Measurements from ENCODE around the gene LRRC51. TPM values are rescaled to one million over a fixed set of nuclear protein-coding genes. Genes with fewer than 3 reads are reported as not detected.
"Not testable (repeated sequence)": the region's sequence is repeated elsewhere in the genome, so short reads cannot be mapped to it uniquely, and the experiment has no call there.

Gene LRRC51
- polyA plus RNA-seq, 3 donors = 1.3 to 1.9 (median 1.6) TPM

DNA sequence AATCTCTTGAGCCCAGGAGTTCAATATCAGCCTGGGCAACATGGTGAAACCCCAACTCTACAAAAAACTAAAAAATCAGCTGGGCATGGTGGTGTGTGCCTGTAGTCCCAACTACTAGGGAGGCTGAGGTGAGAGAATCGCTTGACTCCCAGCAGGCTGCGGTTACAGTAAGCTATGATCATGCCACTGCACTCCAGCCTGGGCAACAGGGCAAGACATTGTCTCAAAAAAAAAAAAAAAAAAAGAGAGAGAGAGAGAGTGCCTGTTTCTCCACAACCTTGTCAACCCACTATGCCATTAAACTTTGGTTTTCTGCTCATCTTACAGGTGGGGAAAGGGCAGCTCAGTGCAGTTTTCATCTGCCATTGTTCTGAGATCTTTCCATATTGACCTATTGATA lies 60.0 kb downstream of the LRRC51 start:
- no peaks in the 10 kb centered on the region for H3K27me3 ChIP-seq (ENCODE audit: control insufficient read depth in 2 of 2, insufficient read depth in 2 of 2, low read length in 2 of 2)
- no peaks in the 10 kb centered on the region for H4K20me1 ChIP-seq (ENCODE audit: insufficient read depth, low read length)
- peaks cover 38 to 42% of the 10 kb centered on the region in 2 donors for H3K36me3 ChIP-seq (replicated peaks in 1 of 2; ENCODE audit: control insufficient read depth in 1 of 2, insufficient read depth in 2 of 2, low read length in 2 of 2)
- H3K27ac ChIP-seq (ENCODE audit: low read depth in 1 of 2, low read length in 2 of 2) = peak overlapping the region in 1 of 2 donors; percentile 55
- Mint-ChIP-seq H3K36me3 (peaks cover 40 to 66% of the 10 kb centered on the region in 2 donors), H3K27me3 (ENCODE audit: low read depth in 3 of 3) (peaks cover 0 to 2% (median 0%) of the 10 kb centered on the region in 3 donors), H3K4me1 (peaks cover 73% of the 10 kb centered on the region), H3K9me3 (no peaks in the 10 kb centered on the region), H3K4me3 (no peak overlapping the region), H3K27ac (peak overlapping the region in 6 of 7 donors; percentile 70 to 85 (median 79))
- no peaks in the 10 kb centered on the region for H3K9me3 ChIP-seq (replicated peaks in 1 of 2; ENCODE audit: control insufficient read depth in 1 of 2, insufficient read depth in 1 of 2, low read length in 2 of 2)
- H3K4me3 ChIP-seq (replicated peaks in 1 of 3; ENCODE audit: low read depth in 2 of 3, low read length in 3 of 3) = peak overlapping the region in 1 of 3 experiments; percentile 2
- no peak overlapping the region for H3K9ac ChIP-seq (ENCODE audit: insufficient read depth, low read length, poor library complexity, severe bottlenecking)
- intact Hi-C loops (cut with micrococcal nuclease) = loop anchor here in 1 of 2 donors (5.0 kb wide), 1 partner anchor 38 kb away; the partner anchor contains the start of gene LAMTOR1
- WGBS (ENCODE audit: insufficient coverage) = no CpG with 5 or more reads among the region's 2 CpGs
- H3K4me1 ChIP-seq (ENCODE audit: control insufficient read depth in 1 of 2, insufficient read depth in 2 of 2, low read length in 2 of 2) = peaks cover 75 to 80% of the 10 kb centered on the region in 2 donors
- H3K4me2 ChIP-seq (replicated peaks; ENCODE audit: extremely low read depth, low read length, poor library complexity, severe bottlenecking) = no peak overlapping the region
- TF ChIP-seq, protein P1, sequence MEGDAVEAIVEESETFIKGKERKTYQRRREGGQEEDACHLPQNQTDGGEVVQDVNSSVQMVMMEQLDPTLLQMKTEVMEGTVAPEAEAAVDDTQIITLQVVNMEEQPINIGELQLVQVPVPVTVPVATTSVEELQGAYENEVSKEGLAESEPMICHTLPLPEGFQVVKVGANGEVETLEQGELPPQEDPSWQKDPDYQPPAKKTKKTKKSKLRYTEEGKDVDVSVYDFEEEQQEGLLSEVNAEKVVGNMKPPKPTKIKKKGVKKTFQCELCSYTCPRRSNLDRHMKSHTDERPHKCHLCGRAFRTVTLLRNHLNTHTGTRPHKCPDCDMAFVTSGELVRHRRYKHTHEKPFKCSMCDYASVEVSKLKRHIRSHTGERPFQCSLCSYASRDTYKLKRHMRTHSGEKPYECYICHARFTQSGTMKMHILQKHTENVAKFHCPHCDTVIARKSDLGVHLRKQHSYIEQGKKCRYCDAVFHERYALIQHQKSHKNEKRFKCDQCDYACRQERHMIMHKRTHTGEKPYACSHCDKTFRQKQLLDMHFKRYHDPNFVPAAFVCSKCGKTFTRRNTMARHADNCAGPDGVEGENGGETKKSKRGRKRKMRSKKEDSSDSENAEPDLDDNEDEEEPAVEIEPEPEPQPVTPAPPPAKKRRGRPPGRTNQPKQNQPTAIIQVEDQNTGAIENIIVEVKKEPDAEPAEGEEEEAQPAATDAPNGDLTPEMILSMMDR (IDR thresholded peaks at IDR 0.05) = no peak
- no peak for DNase-seq
- no peak overlapping the region for H2AFZ ChIP-seq (ENCODE audit: insufficient read depth, low read depth, low read length, poor library complexity, severe bottlenecking)
- peaks cover 44% of the 10 kb centered on the region for H3K79me2 ChIP-seq (ENCODE audit: insufficient read depth, low read length)

- no CpG with 5 or more reads among the region's 3 CpGs for WGBS (ENCODE audit: insufficient coverage)
- no peak overlapping the region for H3K4me3 Mint-ChIP-seq
Observed at GRCh38 chr11:72141066-72141465, 60.4 kb downstream of the LRRC51 start.

GRCh38 chr11:72142086-72142485 lies 61.4 kb downstream of the LRRC51 start:
- not testable (repeated sequence) for H3K4me2 ChIP-seq (replicated peaks; ENCODE audit: extremely low read depth, low read length, poor library complexity, severe bottlenecking); DNase-seq; H3K27me3 Mint-ChIP-seq (ENCODE audit: low read depth in 3 of 3); H2AFZ ChIP-seq (ENCODE audit: insufficient read depth, low read depth, low read length, poor library complexity, severe bottlenecking); H3K9ac ChIP-seq (ENCODE audit: insufficient read depth, low read length, poor library complexity, severe bottlenecking); H3K9me3 ChIP-seq (replicated peaks in 1 of 2; ENCODE audit: control insufficient read depth in 1 of 2, insufficient read depth in 1 of 2, low read length in 2 of 2); H3K4me3 Mint-ChIP-seq; H3K9me3 Mint-ChIP-seq; H3K4me3 ChIP-seq (replicated peaks in 1 of 3; ENCODE audit: low read depth in 2 of 3, low read length in 3 of 3); H3K27me3 ChIP-seq (ENCODE audit: control insufficient read depth in 2 of 2, insufficient read depth in 2 of 2, low read length in 2 of 2); H4K20me1 ChIP-seq (ENCODE audit: insufficient read depth, low read length)
- Mint-ChIP-seq H3K36me3 (peaks cover 39 to 52% of the 10 kb centered on the region in 2 donors), H3K4me1 (peaks cover 60% of the 10 kb centered on the region), H3K27ac (peak overlapping the region; percentile 51 to 85 (median 79))
- H3K36me3 ChIP-seq (replicated peaks in 1 of 2; ENCODE audit: control insufficient read depth in 1 of 2, insufficient read depth in 2 of 2, low read length in 2 of 2) = peaks cover 38 to 42% of the 10 kb centered on the region in 2 donors
- H3K79me2 ChIP-seq (ENCODE audit: insufficient read depth, low read length) = peaks cover 30% of the 10 kb centered on the region
- WGBS (ENCODE audit: insufficient coverage) = no CpG with 5 or more reads among the region's 1 CpG
- H3K27ac ChIP-seq (ENCODE audit: low read depth in 1 of 2, low read length in 2 of 2) = peak overlapping the region in 1 of 2 donors; percentile 55
- peaks cover 61 to 66% of the 10 kb centered on the region in 2 donors for H3K4me1 ChIP-seq (ENCODE audit: control insufficient read depth in 1 of 2, insufficient read depth in 2 of 2, low read length in 2 of 2)
- intact Hi-C loops (cut with micrococcal nuclease) = loop anchor here in 1 of 2 donors (5.0 kb wide), 1 partner anchor 40 kb away; the partner anchor contains the start of gene LAMTOR1

More at GRCh38 chr11:72141066-72141465, 60.4 kb downstream of the LRRC51 start:
- no peak overlapping the region for H3K4me3 ChIP-seq (replicated peaks in 1 of 3; ENCODE audit: low read depth in 2 of 3, low read length in 3 of 3)
- peaks cover 38 to 42% of the 10 kb centered on the region in 2 donors for H3K36me3 ChIP-seq (replicated peaks in 1 of 2; ENCODE audit: control insufficient read depth in 1 of 2, insufficient read depth in 2 of 2, low read length in 2 of 2)
- H2AFZ ChIP-seq (ENCODE audit: insufficient read depth, low read depth, low read length, poor library complexity, severe bottlenecking) = no peak overlapping the region
- Mint-ChIP-seq H3K27me3 (ENCODE audit: low read depth in 3 of 3) (peaks cover 0 to 2% (median 0%) of the 10 kb centered on the region in 3 donors), H3K27ac (peak overlapping the region; percentile 23 to 85 (median 70)), H3K4me1 (peaks cover 69% of the 10 kb centered on the region), H3K9me3 (no peaks in the 10 kb centered on the region), H3K36me3 (peaks cover 40 to 63% of the 10 kb centered on the region in 2 donors)
- H3K9ac ChIP-seq (ENCODE audit: insufficient read depth, low read length, poor library complexity, severe bottlenecking) = no peak overlapping the region
- no peaks in the 10 kb centered on the region for H3K27me3 ChIP-seq (ENCODE audit: control insufficient read depth in 2 of 2, insufficient read depth in 2 of 2, low read length in 2 of 2)
- no peak overlapping the region for H3K4me2 ChIP-seq (replicated peaks; ENCODE audit: extremely low read depth, low read length, poor library complexity, severe bottlenecking)
- no peak for DNase-seq
- peaks cover 71 to 76% of the 10 kb centered on the region in 2 donors for H3K4me1 ChIP-seq (ENCODE audit: control insufficient read depth in 1 of 2, insufficient read depth in 2 of 2, low read length in 2 of 2)
- H3K79me2 ChIP-seq (ENCODE audit: insufficient read depth, low read length) = peaks cover 40% of the 10 kb centered on the region
- no peaks in the 10 kb centered on the region for H4K20me1 ChIP-seq (ENCODE audit: insufficient read depth, low read length)
- peak overlapping the region in 1 of 2 donors; percentile 55 for H3K27ac ChIP-seq (ENCODE audit: low read depth in 1 of 2, low read length in 2 of 2)
- intact Hi-C loops (cut with micrococcal nuclease) = loop anchor here in 1 of 2 donors (5.0 kb wide), 1 partner anchor 39 kb away; the partner anchor contains the start of gene LAMTOR1
- H3K9me3 ChIP-seq (replicated peaks in 1 of 2; ENCODE audit: control insufficient read depth in 1 of 2, insufficient read depth in 1 of 2, low read length in 2 of 2) = no peaks in the 10 kb centered on the region
- TF ChIP-seq, protein P1 (IDR thresholded peaks at IDR 0.05) = no peak

Data from CD14-positive monocyte (primary cell).